Stimulated activated CD8-positive, alpha-beta memory T cell treated with anti-CD3 and anti-CD28 coated beads, Interleukin-12 subunit alpha, Interleukin-12 subunit beta, amount 100 ng/mL, for 24 hours (primary cell): ENCODE measurements around the gene WDR45B.

Experiments used
- DNase-seq: peaks from one replicate; pipeline ENCODE4 v3.0.0-alpha.2; 2020; ENCODE audit errors: extremely low read depth

The WDR45B gene

GRCh38 chr17:82629748-82630147 lies 18.5 kb downstream of the WDR45B start:
- no peak for DNase-seq

DNA sequence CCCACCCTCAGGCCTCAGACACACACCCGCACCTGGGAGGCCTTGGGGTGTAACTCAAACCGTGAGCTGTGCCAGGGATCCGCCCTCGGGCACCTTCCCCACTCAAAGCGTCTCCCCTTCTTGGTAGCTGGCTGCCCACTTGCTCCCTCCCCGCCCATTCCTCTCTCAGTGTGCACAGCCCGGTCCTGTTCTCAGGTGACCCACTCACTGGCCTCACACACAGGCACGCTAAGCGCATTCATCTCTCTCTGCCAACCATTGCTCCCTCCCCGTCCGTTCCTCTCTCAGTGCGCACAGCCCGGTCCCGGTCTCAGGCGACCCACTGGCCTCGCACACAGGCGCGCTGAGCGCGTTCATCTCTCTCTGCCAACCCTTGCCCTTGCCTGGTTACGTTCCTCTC lies 20.8 kb downstream of the WDR45B start:
- no peak for DNase-seq

DNA sequence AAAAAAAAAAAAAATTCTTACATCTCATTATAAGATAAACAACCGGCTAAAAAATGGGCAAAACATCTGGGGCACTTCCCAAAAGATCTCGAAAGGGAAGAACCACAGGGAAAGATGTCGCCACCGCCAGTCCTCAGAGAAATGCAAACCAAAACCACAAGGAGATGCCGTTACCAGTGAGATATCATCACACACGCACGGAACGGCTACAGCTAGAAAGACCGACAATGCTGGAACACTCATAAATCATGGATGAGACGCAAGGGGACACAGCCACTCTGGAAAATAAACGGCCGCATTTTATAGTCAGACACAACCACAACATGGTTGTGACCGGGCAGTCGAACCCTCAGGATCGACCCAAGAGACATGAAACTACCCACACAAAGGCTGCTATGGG lies 24.5 kb downstream of the WDR45B start:
- no peak for DNase-seq

GRCh38 chr17:82619641-82620040 lies 28.6 kb downstream of the WDR45B start:
- no peak for DNase-seq

GRCh38 chr17:82619211-82619610 lies 29.0 kb downstream of the WDR45B start:
- no peak for DNase-seq

DNA sequence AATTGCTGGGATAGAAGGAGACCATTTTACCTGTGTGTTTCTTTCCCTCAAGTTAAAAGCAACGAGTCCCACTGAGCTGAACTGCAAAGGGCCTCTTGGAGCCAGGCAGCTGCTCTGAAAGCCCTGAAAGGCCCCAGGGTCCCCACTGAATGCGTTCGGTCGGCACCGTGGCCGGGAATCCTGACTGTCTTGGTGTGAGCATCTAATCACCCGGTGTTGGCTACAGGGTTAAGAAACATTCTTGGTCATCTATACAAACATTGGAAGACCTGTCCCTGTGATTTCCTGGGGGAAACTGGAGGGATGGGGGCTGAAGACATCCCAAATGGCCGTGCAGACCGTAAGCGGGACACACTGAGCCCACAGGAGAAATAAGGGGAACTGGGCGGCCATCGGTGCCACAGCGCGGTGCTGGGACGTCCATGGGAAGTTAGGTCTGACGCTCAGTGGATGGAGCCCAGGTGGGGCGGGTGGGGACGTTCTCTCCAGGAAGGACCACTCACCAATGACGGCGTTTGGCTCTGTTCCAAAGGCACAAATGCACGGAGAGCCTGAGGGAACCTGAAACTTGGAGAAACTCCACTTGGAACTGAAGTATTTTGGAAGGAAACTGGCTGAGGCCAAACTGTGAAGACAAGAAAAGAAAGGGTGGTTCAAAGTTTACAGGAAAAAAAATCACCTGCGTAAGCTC lies 32.1 kb downstream of the WDR45B start:
- DNase-seq, result no peak

- no peak for DNase-seq
Measured at GRCh38 chr17:82615084-82616020, 32.9 kb downstream of the WDR45B start.

- DNase-seq, result no peak
Measured at GRCh38 chr17:82614095-82614631, 34.1 kb downstream of the WDR45B start.

- no peak for DNase-seq
Measured at GRCh38 chr17:82613283-82614094, 34.8 kb downstream of the WDR45B start.

- DNase-seq, result no peak
Measured at GRCh38 chr17:82611140-82612058, 36.8 kb downstream of the WDR45B start.

DNA sequence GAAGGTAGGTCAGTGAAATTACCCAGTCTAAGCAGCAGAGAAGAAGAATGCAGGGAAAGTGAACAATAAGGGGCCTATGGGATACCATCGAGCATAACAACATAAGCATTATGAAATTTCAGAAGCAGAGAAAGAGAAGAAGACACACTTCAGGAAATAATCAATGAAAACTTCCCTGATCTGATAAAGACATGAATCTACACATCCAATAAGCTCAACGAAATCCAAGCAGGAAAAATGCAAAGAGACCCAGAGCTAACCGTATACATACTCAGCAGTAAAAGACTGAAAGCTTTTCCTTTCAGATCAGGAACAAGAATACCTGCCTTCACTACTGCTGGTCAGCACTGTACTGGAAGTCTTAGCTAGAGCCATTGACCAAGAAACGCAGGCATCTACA lies 38.6 kb downstream of the WDR45B start:
- no peak for DNase-seq

GRCh38 chr17:82608816-82609215 lies 39.4 kb downstream of the WDR45B start:
- no peak for DNase-seq

- no peak for DNase-seq
Measured at GRCh38 chr17:82605939-82606600, 42.2 kb downstream of the WDR45B start.

DNA sequence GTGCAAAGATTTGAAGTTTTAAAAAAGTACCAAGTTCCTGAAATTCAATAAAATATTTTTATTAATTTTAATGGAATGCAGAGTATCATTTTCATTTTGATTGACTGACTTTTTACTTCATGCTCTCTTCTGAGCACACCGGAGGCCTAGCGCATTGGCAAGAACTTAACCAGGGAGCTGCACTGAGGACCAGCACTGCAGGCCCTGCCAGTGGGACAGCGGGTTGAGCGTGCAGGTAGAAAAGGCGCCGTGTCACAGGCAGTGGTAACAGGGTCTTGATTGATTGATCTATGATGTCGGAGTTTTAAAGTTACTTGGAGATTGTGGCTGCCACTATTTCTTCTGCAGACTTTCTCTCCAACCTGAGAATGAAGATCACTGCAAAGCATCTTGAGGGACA lies 43.7 kb downstream of the WDR45B start:
- DNase-seq, result no peak

DNA sequence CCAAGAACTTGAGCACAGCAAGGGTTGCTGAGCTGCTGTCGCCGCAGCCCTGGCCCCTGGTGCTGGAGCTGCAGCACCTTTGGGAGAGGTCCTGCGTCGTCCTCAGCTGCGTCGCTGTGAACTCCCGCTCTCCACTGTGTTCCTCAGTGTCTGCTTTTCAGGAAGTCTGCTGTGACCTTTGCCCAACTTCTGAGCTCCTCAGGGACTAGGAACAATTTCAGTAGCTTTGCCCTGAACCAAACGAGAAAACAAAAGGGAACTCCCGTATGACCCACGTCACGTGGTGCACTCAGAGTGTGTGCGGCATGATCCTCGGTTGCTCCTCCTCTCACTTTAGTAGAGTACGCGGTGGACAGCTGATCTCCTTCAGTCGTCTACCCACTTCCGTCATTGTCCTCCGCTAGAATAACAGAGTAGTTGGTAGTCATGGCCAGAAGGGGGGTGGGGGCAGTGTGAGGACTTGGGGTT lies 44.2 kb downstream of the WDR45B start:
- no peak for DNase-seq

DNA sequence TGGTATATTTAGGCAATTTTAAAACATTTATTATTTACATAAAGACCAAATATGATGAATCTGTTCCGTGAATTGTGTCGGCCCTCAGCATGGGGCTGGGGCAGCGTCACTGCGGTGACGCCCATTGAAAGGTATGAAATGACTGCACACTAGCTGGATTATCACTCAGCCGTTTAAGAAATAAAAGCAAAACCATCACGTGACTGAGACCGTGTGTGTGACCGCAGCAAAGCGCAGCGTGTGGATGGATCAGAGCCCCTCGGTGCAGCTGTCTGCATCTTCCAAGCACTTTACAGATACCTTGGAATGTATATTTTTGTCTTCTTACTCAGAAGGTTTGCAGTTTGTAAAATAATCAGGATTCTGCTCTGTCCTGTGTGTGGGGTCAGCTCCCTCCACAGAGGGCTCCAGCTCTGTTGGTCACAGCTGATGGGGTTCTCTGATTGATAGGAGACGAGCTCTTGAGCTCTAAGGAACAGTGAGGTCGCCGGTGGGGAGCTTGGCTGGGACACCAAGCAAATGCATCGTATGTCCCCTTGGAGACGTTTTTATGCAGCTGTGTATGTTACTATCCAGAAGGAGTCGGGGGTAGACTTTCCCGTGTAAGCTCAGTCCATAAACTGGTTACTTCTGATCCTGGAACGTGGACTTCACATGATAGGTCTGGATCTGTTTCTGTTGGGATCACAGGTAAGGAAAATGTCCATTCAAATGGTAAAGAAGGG lies 45.1 kb downstream of the WDR45B start:
- DNase-seq, result no peak

GRCh38 chr17:82602487-82602886 lies 45.8 kb downstream of the WDR45B start:
- no peak for DNase-seq

- no peak for DNase-seq
Measured at GRCh38 chr17:82601447-82602000, 46.7 kb downstream of the WDR45B start.
